Stimulated activated CD8-positive, alpha-beta memory T cell treated with anti-CD3 and anti-CD28 coated beads, Interleukin-7, amount 100 ng/mL, for 48 hours (primary cell): ENCODE results near the gene FLOT2.
A peak's percentile ranks its signal among the peaks of the same experiment; 100 is the strongest.
"Not testable (repeated sequence)": the region's sequence is repeated elsewhere in the genome, so short reads cannot be mapped to it uniquely, and the experiment has no call there.

ENCODE experiments used
- DNase-seq, 2 donors: peaks; one replicate each; pipeline ENCODE4 v3.0.0-alpha.2; 2020; ENCODE audit warnings: low read depth in 1 of 2; ENCODE audit errors: extremely low read depth in 1 of 2

FLOT2 gene

DNA sequence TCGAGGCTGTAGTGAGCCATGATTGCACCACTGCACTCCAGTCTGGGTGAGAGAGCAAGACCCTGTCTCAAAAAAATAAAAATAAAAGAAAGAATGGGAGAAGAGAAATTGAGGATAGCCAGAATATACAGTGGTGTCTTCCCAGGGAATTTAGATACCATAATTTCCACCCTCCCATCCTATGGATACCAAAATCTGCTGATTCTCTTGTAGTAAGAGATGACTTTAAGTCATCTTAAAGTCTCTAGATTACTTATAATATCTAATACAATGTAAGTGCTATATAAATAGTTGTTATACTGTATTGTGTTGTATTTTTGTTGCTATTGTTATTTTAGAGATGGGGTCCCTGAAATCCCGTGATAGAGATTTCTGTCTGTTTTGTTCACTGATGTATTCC, 44.2 kb downstream of the FLOT2 start:
- DNase-seq: no peak

DNA sequence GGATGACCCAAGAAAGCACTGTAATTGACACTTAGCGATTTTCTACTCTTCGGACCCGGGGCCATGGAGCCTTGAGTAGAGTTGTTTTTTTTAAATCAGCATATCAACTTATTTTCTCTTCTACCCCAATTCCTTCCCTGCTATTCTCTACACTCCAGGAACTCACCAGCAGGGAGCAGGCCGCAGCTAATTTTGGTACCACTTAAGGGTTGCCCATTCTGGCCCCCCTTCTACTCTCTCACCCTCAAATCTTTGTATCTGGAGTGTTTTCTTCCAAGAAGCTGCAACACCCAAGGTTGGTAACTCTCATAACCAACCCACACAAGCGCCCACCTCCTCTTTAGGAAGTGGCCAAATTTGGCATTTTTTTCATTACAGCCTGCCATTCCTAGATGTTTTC, 48.3 kb downstream of the FLOT2 start:
- DNase-seq: no peak

DNA sequence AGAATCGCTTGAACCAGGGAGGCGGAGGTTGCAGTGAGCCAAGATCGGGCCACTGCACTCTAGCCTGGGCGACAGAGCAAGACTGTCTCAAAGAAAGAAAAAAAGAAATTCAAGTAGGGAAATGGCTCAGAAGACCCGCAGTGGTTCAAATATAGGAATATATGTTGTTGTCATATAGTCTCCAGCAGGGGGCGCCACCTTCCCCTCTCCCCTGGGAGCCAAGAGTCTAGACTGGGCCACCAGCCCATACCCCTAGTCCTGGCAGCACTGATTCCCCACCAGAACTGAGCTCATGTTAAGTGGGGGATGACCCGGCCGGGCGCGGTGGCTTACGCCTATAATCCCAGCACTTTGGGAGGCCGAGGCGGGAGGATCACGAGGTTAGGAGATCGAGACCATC, 48.9 kb downstream of the FLOT2 start:
- peak; percentile 32 to 43 for DNase-seq

DNA sequence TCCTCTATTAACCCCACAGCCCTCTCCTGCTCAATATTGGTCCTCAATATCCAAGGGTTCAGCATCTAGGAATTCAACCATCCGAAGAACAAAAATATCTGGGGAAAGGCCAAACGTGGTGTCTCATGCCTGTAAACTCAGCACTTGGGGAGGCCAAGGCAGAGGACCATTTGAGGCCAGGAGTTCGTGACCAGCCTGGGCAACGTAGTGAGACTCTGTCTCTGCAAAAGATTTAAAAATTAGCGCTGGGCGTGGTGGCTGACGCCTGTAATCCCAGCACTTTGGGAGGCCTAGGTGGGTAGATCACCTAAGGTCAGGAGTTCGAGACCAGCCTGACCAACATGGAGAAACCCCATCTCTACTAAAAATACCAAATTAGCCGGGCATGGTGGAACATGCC, 50.8 kb downstream of the FLOT2 start:
- not testable (repeated sequence) for DNase-seq

DNA sequence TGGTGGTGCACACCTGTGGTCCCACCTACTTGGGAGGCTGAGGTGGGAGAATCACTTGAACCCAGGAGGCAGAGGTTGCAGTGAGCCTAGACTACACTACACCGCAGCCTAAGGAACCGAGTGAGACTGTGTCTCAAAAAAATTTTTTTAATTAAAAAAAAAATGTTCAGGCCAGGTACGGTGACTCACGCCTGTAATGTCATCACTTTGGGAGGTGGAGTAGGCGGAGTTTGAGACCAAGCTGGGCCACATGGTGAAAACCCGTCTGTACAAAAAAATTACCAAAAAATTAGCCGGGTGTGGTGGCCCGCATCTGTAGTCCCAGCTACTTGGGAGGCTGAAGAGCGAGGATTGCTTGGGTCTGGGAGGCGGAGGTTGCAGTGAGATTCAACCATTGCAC, 51.3 kb downstream of the FLOT2 start:
- peak in 1 of 2 donors; percentile 3 for DNase-seq

GRCh38 chr17:28843816-28844148, 53.8 kb downstream of the FLOT2 start:
- no peak for DNase-seq

GRCh38 chr17:28842282-28843012, 55.1 kb downstream of the FLOT2 start, which contains the start of gene FAM222B:
Gene FAM222B, minus strand, starts transcription at chr17:28842790. Its CDS starts 76,123 bp downstream, at chr17:28766667.
- DNase-seq: peak; percentile 79 to 82

DNA sequence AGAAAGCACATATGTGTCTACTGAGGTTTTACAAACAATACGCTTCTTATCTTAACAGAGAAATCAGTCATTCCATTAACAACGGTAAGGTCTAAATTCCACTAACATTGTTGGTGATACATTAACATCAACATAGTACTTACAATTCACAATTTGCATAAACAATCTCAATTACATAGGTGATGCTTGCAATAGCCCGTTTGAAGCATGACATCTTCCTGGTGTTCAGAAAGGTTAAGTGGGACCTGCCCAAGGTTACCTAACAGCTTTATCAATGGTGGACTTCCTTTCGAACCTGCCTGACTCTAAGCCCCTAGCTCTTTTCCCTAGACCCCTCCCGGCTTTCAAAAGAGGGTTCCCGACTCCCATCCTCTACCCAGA, 55.6 kb downstream of the FLOT2 start:
- DNase-seq: no peak

GRCh38 chr17:28839221-28839620, 58.3 kb downstream of the FLOT2 start:
- DNase-seq: no peak

GRCh38 chr17:28836541-28836940, 61.0 kb downstream of the FLOT2 start:
- not testable (repeated sequence) for DNase-seq

- DNase-seq: no peak
Observed at GRCh38 chr17:28834420-28834819, 63.1 kb downstream of the FLOT2 start.
